IMR-90 (cell line): ENCODE measurements around the gene NEURL1B.

Experiments used
- CEBPB ChIP-seq: IDR thresholded peaks from 2 replicates; pipeline ENCODE4 v1.6.1; 2012; ENCODE audit warnings: low read depth, low read length, improper control_type of control experiment
- CHD1 ChIP-seq: IDR thresholded peaks from 2 replicates; pipeline ENCODE4 v1.6.1; 2012; ENCODE audit warnings: low read depth, low read length, improper control_type of control experiment
- CTCF ChIP-seq: conservative IDR thresholded peaks from 2 replicates; pipeline ENCODE4 v1.5.1; 2012; ENCODE audit warnings: mild to moderate bottlenecking, low read depth, low read length, improper control_type of control experiment
- ELK1 ChIP-seq: fragments of 150-350 bp; IDR thresholded peaks from 2 replicates; pipeline ENCODE4 v1.6.1; 2016; ENCODE audit warnings: low read depth, mild to moderate bottlenecking, low read length, moderate library complexity, borderline replicate concordance
- FOS ChIP-seq: fragments of 150-350 bp; IDR thresholded peaks from 2 replicates; pipeline ENCODE4 v1.6.1; 2016; ENCODE audit warnings: low read depth, low read length
- MAFK ChIP-seq: IDR thresholded peaks from 2 replicates; pipeline ENCODE4 v1.6.1; 2012; ENCODE audit warnings: low read depth, low read length, improper control_type of control experiment
- NFE2L2 ChIP-seq: fragments of 150-350 bp; IDR thresholded peaks from 2 replicates; pipeline ENCODE4 v1.6.1; 2016; ENCODE audit warnings: low read depth, mild to moderate bottlenecking, low read length
- POLR2A ChIP-seq: IDR thresholded peaks from 2 replicates; pipeline ENCODE4 v1.6.1; 2012; ENCODE audit warnings: mild to moderate bottlenecking, low read depth, low read length

GRCh38 chr5:172717481-172718195 lies 76.6 kb downstream of the NEURL1B start:
- TF ChIP-seq CTCF = no peak
- no peak for TF ChIP-seq CEBPB
- TF ChIP-seq CHD1 = no peak
- TF ChIP-seq MAFK = no peak
- no peak for TF ChIP-seq NFE2L2
- TF ChIP-seq POLR2A = no peak
- no peak for TF ChIP-seq ELK1
- TF ChIP-seq FOS = no peak
